GM23248 (cell line): ENCODE measurements around the gene IGSF21. TPM values are rescaled to one million over a fixed set of nuclear protein-coding genes. Genes with fewer than 3 reads are reported as not detected.

Experiments
- DNase-seq: peaks from one replicate; pipeline ENCODE4 v3.0.0-alpha.2; 2015
- H2AFZ ChIP-seq: fragments of 200-600 bp; sonication (generic); 2 replicates; pipeline ENCODE4 v1.6.1; 2016; ENCODE audit warnings: antibody characterized with exemption
- H3F3A ChIP-seq: fragments of 200-600 bp; sonication (generic); 2 replicates; pipeline ENCODE4 v1.6.1; 2016; ENCODE audit warnings: mild to moderate bottlenecking, antibody characterized with exemption, mixed run types; ENCODE audit not compliant: insufficient read depth
- H3K27ac ChIP-seq: fragments of 200-600 bp; sonication (generic); 2 replicates; pipeline ENCODE4 v1.5.1; 2016; ENCODE audit warnings: mild to moderate bottlenecking
- H3K27me3 ChIP-seq: fragments of 200-600 bp; sonication (generic); replicated peaks from 2 replicates; pipeline ENCODE4 v1.6.1; 2016; ENCODE audit warnings: mild to moderate bottlenecking; ENCODE audit not compliant: insufficient read depth
- H3K36me3 ChIP-seq: fragments of 200-600 bp; sonication (generic); 2 replicates; pipeline ENCODE4 v1.6.1; 2016; ENCODE audit warnings: low read depth, mild to moderate bottlenecking
- H3K4me1 ChIP-seq: fragments of 200-600 bp; sonication (generic); 2 replicates; pipeline ENCODE4 v1.6.1; 2016; ENCODE audit warnings: mild to moderate bottlenecking; ENCODE audit not compliant: insufficient read depth
- H3K4me2 ChIP-seq: fragments of 200-600 bp; sonication (generic); one replicate; pipeline ENCODE4 v1.6.1; 2016; ENCODE audit warnings: mild to moderate bottlenecking; ENCODE audit not compliant: unreplicated experiment
- H3K4me3 ChIP-seq: fragments of 200-600 bp; sonication (generic); 2 replicates; pipeline ENCODE4 v1.5.1; 2016; ENCODE audit warnings: mild to moderate bottlenecking
- H3K79me2 ChIP-seq: fragments of 200-600 bp; sonication (generic); 2 replicates; pipeline ENCODE4 v1.6.1; 2016; ENCODE audit warnings: mild to moderate bottlenecking; ENCODE audit not compliant: insufficient read depth
- H3K9ac ChIP-seq: fragments of 200-600 bp; sonication (generic); 2 replicates; pipeline ENCODE4 v1.6.1; 2016; ENCODE audit warnings: mild to moderate bottlenecking
- H3K9me2 ChIP-seq: fragments of 200-600 bp; sonication (generic); 2 replicates; pipeline ENCODE4 v1.6.1; 2016; ENCODE audit warnings: mixed run types, mild to moderate bottlenecking, moderate library complexity; ENCODE audit not compliant: insufficient read depth
- H3K9me3 ChIP-seq: fragments of 200-600 bp; sonication (generic); one replicate; pipeline ENCODE4 v1.6.1; 2017; ENCODE audit warnings: low read depth
- H4K20me1 ChIP-seq: fragments of 200-600 bp; sonication (generic); 2 replicates; pipeline ENCODE4 v1.6.0; 2016; ENCODE audit not compliant: insufficient read depth
- EZH2 ChIP-seq: fragments of 200-600 bp; sonication (generic); IDR thresholded peaks from 2 replicates; pipeline ENCODE4 v1.6.1; 2018; ENCODE audit warnings: antibody characterized with exemption, mild to moderate bottlenecking; ENCODE audit not compliant: insufficient read depth, poor library complexity, severe bottlenecking
- EZH2phosphoT487 ChIP-seq: fragments of 200-600 bp; sonication (generic); IDR thresholded peaks from 2 replicates; pipeline ENCODE4 v1.6.1; 2018; ENCODE audit warnings: antibody characterized with exemption, moderate library complexity, mild to moderate bottlenecking, low read depth; ENCODE audit not compliant: insufficient read depth
- WGBS, 2 experiments: methylation state at CpG; one replicate each; pipeline ENCODE4 v1.1.6; 2015 to 2017; ENCODE audit warnings: low lambda C conversion rate in 2 of 2, low coverage in 1 of 2; ENCODE audit errors: missing lambda C conversion rate in 2 of 2; 5-methylcytosine and 5-hydroxymethylcytosine counted together
- in situ Hi-C: fragments of 300-500 bp; cut with MboI; formaldehyde crosslinking; loops from 2 replicates; pipeline ENCODE4 v1.15.0; 2020
- polyA plus RNA-seq: library from polyadenylated mRNA; unstranded; fragments of >200 nt; fragmentation: Nextera tagmentation; extraction: Ambion mirVana; gene quantifications from 2 replicates; pipeline ENCODE4 v1.2.1, GENCODE V29; 2016
- total RNA-seq: library from RNA; depleted of rRNA; stranded (reverse); fragments of >200 nt; shearing (Covaris generic); gene quantifications from 2 replicates; pipeline ENCODE4 v1.2.3, GENCODE V29; 2014

Gene IGSF21
- total and polyA plus RNA-seq, 2 experiments from 2014 or later = not detected

- WGBS, 2 experiments = 41 to 48% methylated on average over 9 of the region's 9 CpGs
- no peaks in the 10 kb centered on the region for H3K4me1 ChIP-seq
- H3K27ac ChIP-seq = no peak overlapping the region
- no peaks in the 10 kb centered on the region for H3F3A ChIP-seq
- H3K4me3 ChIP-seq = no peak overlapping the region
- H2AFZ ChIP-seq = no peak overlapping the region
- no peaks in the 10 kb centered on the region for H4K20me1 ChIP-seq
- H3K9me2 ChIP-seq = no peaks in the 10 kb centered on the region
- no peak overlapping the region for H3K9ac ChIP-seq
- DNase-seq = no peak
- H3K27me3 ChIP-seq = no peaks in the 10 kb centered on the region
- H3K79me2 ChIP-seq = no peaks in the 10 kb centered on the region
- TF ChIP-seq EZH2 (no peak), EZH2phosphoT487 (no peak)
- H3K36me3 ChIP-seq = no peaks in the 10 kb centered on the region
- in situ Hi-C loops = no loop called here
- H3K9me3 ChIP-seq = no peaks in the 10 kb centered on the region
- no peak overlapping the region for H3K4me2 ChIP-seq
These were observed 287.1 kb downstream of the IGSF21 start for GRCh38 chr1:18394563-18395156.

- WGBS, 2 experiments = 47 to 48% methylated on average over 7 of the region's 7 CpGs
- DNase-seq = peak; percentile 21
- H2AFZ ChIP-seq = no peak overlapping the region
- no peak overlapping the region for H3K4me2 ChIP-seq
- in situ Hi-C loops = no loop called here
- no peaks in the 10 kb centered on the region for H3K9me2 ChIP-seq
- H3K79me2 ChIP-seq = no peaks in the 10 kb centered on the region
- H3K27me3 ChIP-seq = no peaks in the 10 kb centered on the region
- no peaks in the 10 kb centered on the region for H3K4me1 ChIP-seq
- H3K9ac ChIP-seq = no peak overlapping the region
- no peak overlapping the region for H3K4me3 ChIP-seq
- H4K20me1 ChIP-seq = no peaks in the 10 kb centered on the region
- H3K9me3 ChIP-seq = no peaks in the 10 kb centered on the region
- H3K27ac ChIP-seq = no peak overlapping the region
- TF ChIP-seq EZH2phosphoT487 = no peak
- TF ChIP-seq EZH2 = no peak
- no peaks in the 10 kb centered on the region for H3K36me3 ChIP-seq
- no peaks in the 10 kb centered on the region for H3F3A ChIP-seq
These were observed 288.8 kb downstream of the IGSF21 start for GRCh38 chr1:18396247-18396980.

GRCh38 chr1:18397641-18398040 is 290.0 kb downstream of the IGSF21 start:
- Histone ChIP-seq H3K36me3 (no peaks in the 10 kb centered on the region), H4K20me1 (no peaks in the 10 kb centered on the region), H3K27ac (no peak overlapping the region), H3K9ac (no peak overlapping the region), H3K4me3 (no peak overlapping the region), H3K9me2 (no peaks in the 10 kb centered on the region), H2AFZ (no peak overlapping the region), H3K4me2 (no peak overlapping the region), H3K27me3 (no peaks in the 10 kb centered on the region), H3F3A (no peaks in the 10 kb centered on the region), H3K79me2 (no peaks in the 10 kb centered on the region), H3K9me3 (no peaks in the 10 kb centered on the region), H3K4me1 (no peaks in the 10 kb centered on the region)
- 64 to 71% methylated on average over 4 of the region's 4 CpGs for WGBS, 2 experiments
- TF ChIP-seq EZH2phosphoT487 (no peak), EZH2 (no peak)
- no peak for DNase-seq
- in situ Hi-C loops = no loop called here

- Histone ChIP-seq H2AFZ (no peak overlapping the region), H3K9me3 (no peaks in the 10 kb centered on the region), H3K36me3 (no peaks in the 10 kb centered on the region), H3K4me3 (no peak overlapping the region), H3K9ac (no peak overlapping the region), H4K20me1 (no peaks in the 10 kb centered on the region), H3K27ac (no peak overlapping the region), H3K79me2 (no peaks in the 10 kb centered on the region), H3F3A (no peaks in the 10 kb centered on the region), H3K4me1 (no peaks in the 10 kb centered on the region), H3K9me2 (no peaks in the 10 kb centered on the region), H3K27me3 (no peaks in the 10 kb centered on the region), H3K4me2 (no peak overlapping the region)
- TF ChIP-seq EZH2phosphoT487 = no peak
- TF ChIP-seq EZH2 = no peak
- in situ Hi-C loops = no loop called here
- 23 to 27% methylated on average over 5 of the region's 5 CpGs for WGBS, 2 experiments
- DNase-seq = no peak
These were observed 291.4 kb downstream of the IGSF21 start for GRCh38 chr1:18398791-18399530.
